Measurements from ENCODE around the gene MYL11.

Gene MYL11

GRCh38 chr16:30417529-30418349 lies 43.1 kb downstream of the MYL11 start (continued):
- peak; percentile 98 for TF ChIP-seq ZBTB26 (tag by site-specific recombination; optimal IDR thresholded peaks at IDR 0.05)
- TF ChIP-seq ZNF280C (tag by site-specific recombination; IDR thresholded peaks at IDR 0.05), result no peak
- peak; percentile 96 for TF ChIP-seq PBX3 (CRISPR knock-in tag; IDR thresholded peaks at IDR 0.05)
- no peak for TF ChIP-seq ZNF768 (tag by site-specific recombination; IDR thresholded peaks at IDR 0.05)
- TF ChIP-seq ZNF518A (tag by site-specific recombination; conservative IDR thresholded peaks at IDR 0.05; ENCODE audit: low read depth), result no peak
- TF ChIP-seq ZNF529 (tag by site-specific recombination; IDR thresholded peaks at IDR 0.05; ENCODE audit: insufficient replicate concordance), result no peak
- no peak for TF ChIP-seq ZNF596 (tag by site-specific recombination; IDR thresholded peaks at IDR 0.05)
- no peak for TF ChIP-seq YY2 (tag by site-specific recombination; IDR thresholded peaks at IDR 0.05)
- TF ChIP-seq ZNF155 (tag by site-specific recombination; IDR thresholded peaks at IDR 0.05), result no peak
- TF ChIP-seq ZNF777 (tag by site-specific recombination; IDR thresholded peaks at IDR 0.05; ENCODE audit: borderline replicate concordance), result no peak
- TF ChIP-seq ZNF704 (tag by site-specific recombination; IDR thresholded peaks at IDR 0.05), result no peak
- peak; percentile 14; the same call in 1 of the 2 replicates for TF ChIP-seq KLF10 (tag by site-specific recombination; IDR thresholded peaks at IDR 0.05)
- TF ChIP-seq GLIS2 (tag by site-specific recombination; IDR thresholded peaks at IDR 0.05), result no peak; the same call in 1 of the 2 replicates
- TF ChIP-seq ZFHX2 (tag by site-specific recombination; conservative IDR thresholded peaks at IDR 0.05), result no peak; the same call in 1 of the 2 replicates
- TF ChIP-seq KLF8 (tag by site-specific recombination; IDR thresholded peaks at IDR 0.05), result no peak
- peak; percentile 80 for TF ChIP-seq ZNF335 (tag by site-specific recombination; conservative IDR thresholded peaks at IDR 0.05)
- peak; percentile 46; the same call in 1 of the 2 replicates for TF ChIP-seq ZBTB6 (tag by site-specific recombination; IDR thresholded peaks at IDR 0.05)
- no peak for TF ChIP-seq ZNF426 (tag by site-specific recombination; IDR thresholded peaks at IDR 0.05)
- TF ChIP-seq ZNF449 (tag by site-specific recombination; IDR thresholded peaks at IDR 0.05), result peak; percentile 40
- peak; percentile 49; the same call in 1 of the 2 replicates for TF ChIP-seq ZNF76 (tag by site-specific recombination; IDR thresholded peaks at IDR 0.05; ENCODE audit: borderline replicate concordance, low read depth)
- no peak for TF ChIP-seq ZNF19 (tag by site-specific recombination; IDR thresholded peaks at IDR 0.05; ENCODE audit: low read depth)
- TF ChIP-seq ZNF391 (tag by site-specific recombination; IDR thresholded peaks at IDR 0.05; ENCODE audit: borderline replicate concordance, low read depth), result no peak
- TF ChIP-seq ZNF701 (tag by site-specific recombination; IDR thresholded peaks at IDR 0.05), result no peak

All from HEK293 (cell line).